H9 (cell line): ENCODE results near the gene NPHP4. TPM values are rescaled to one million over a fixed set of nuclear protein-coding genes. Genes with fewer than 3 reads are reported as not detected.

ENCODE experiments used
- DNase-seq: peaks from one replicate; pipeline ENCODE4 v3.0.0-alpha.2; 2017
- H2AFZ ChIP-seq: one replicate; pipeline ENCODE4 v1.6.1; 2013; ENCODE audit warnings: mild to moderate bottlenecking, low read length, control low read depth, moderate library complexity
- H2AK5ac ChIP-seq: 2 replicates; pipeline ENCODE4 v1.6.1; 2013; ENCODE audit warnings: low read length, control low read depth, mixed read lengths; ENCODE audit not compliant: insufficient read length
- H2BK120ac ChIP-seq: one replicate; pipeline ENCODE4 v1.6.1; 2013; ENCODE audit warnings: low read depth, mild to moderate bottlenecking, low read length, control low read depth, inconsistent platforms; ENCODE audit not compliant: poor library complexity, severe bottlenecking
- H2BK12ac ChIP-seq: 2 replicates; pipeline ENCODE4 v1.6.1; 2013; ENCODE audit warnings: low read length, control low read depth, mixed read lengths, low read depth; ENCODE audit not compliant: insufficient read length
- H2BK15ac ChIP-seq: 2 replicates; pipeline ENCODE4 v1.6.1; 2013; ENCODE audit warnings: low read depth, low read length, control low read depth
- H2BK20ac ChIP-seq: one replicate; pipeline ENCODE4 v1.6.1; 2013; ENCODE audit warnings: low read depth, mild to moderate bottlenecking, low read length, control low read depth, inconsistent platforms; ENCODE audit not compliant: poor library complexity, severe bottlenecking
- H2BK5ac ChIP-seq: 2 replicates; pipeline ENCODE4 v1.6.1; 2013; ENCODE audit warnings: low read length, control low read depth, mixed read lengths; ENCODE audit not compliant: insufficient read length
- H3K14ac ChIP-seq: 2 replicates; pipeline ENCODE4 v1.6.1; 2013; ENCODE audit warnings: low read length, control low read depth; ENCODE audit not compliant: insufficient read depth
- H3K18ac ChIP-seq: 2 replicates; pipeline ENCODE4 v1.6.1; 2013; ENCODE audit warnings: low read depth, mild to moderate bottlenecking, mixed read lengths, low read length, control low read depth; ENCODE audit not compliant: insufficient read length
- H3K23ac ChIP-seq: 2 replicates; pipeline ENCODE4 v1.6.1; 2013; ENCODE audit warnings: low read length, control low read depth, mixed read lengths, low read depth; ENCODE audit not compliant: insufficient read length
- H3K23me2 ChIP-seq: 2 replicates; pipeline ENCODE4 v1.6.1; 2013; ENCODE audit warnings: low read depth, mild to moderate bottlenecking, mixed read lengths, low read length, control low read depth; ENCODE audit not compliant: insufficient read length, poor library complexity, severe bottlenecking
- H3K27ac ChIP-seq: 2 replicates; pipeline ENCODE4 v1.5.1; 2013; ENCODE audit warnings: low read length, control low read depth, mixed read lengths, low read depth; ENCODE audit not compliant: insufficient read length
- H3K27me3 ChIP-seq: 2 replicates; pipeline ENCODE4 v1.6.1; 2013; ENCODE audit warnings: low read length, control low read depth, inconsistent platforms; ENCODE audit not compliant: insufficient read depth
- H3K4ac ChIP-seq: 2 replicates; pipeline ENCODE4 v1.6.1; 2013; ENCODE audit warnings: low read depth, mild to moderate bottlenecking, control low read depth, inconsistent platforms, low read length, moderate library complexity
- H3K4me1 ChIP-seq: 2 replicates; pipeline ENCODE4 v1.6.1; 2013; ENCODE audit warnings: low read length, control low read depth, inconsistent platforms; ENCODE audit not compliant: insufficient read depth
- H3K4me2 ChIP-seq: 2 replicates; pipeline ENCODE4 v1.6.1; 2013; ENCODE audit warnings: low read length, control low read depth, mixed read lengths; ENCODE audit not compliant: insufficient read length, insufficient read depth
- H3K56ac ChIP-seq: 2 replicates; pipeline ENCODE4 v1.6.1; 2013; ENCODE audit warnings: low read depth, mild to moderate bottlenecking, mixed read lengths, low read length, control low read depth; ENCODE audit not compliant: insufficient read length
- H3K79me1 ChIP-seq: 2 replicates; pipeline ENCODE4 v1.6.1; 2013; ENCODE audit warnings: low read depth, mild to moderate bottlenecking, moderate library complexity, low read length, control low read depth, inconsistent platforms; ENCODE audit not compliant: insufficient read depth, poor library complexity, severe bottlenecking
- H3K79me2 ChIP-seq: 2 replicates; pipeline ENCODE4 v1.6.1; 2013; ENCODE audit warnings: low read length, control low read depth, inconsistent platforms; ENCODE audit not compliant: insufficient read depth
- H3K9ac ChIP-seq: 2 replicates; pipeline ENCODE4 v1.6.1; 2013; ENCODE audit warnings: low read length, control low read depth, mixed read lengths; ENCODE audit not compliant: insufficient read length; ENCODE audit errors: extremely low read depth
- H3K9me3 ChIP-seq: one replicate; pipeline ENCODE4 v1.6.1; 2013; ENCODE audit warnings: low read depth, low read length, inconsistent platforms; ENCODE audit not compliant: control insufficient read depth
- H3T11ph ChIP-seq: one replicate; pipeline ENCODE4 v1.6.1; 2013; ENCODE audit warnings: mild to moderate bottlenecking, low read length, control low read depth, inconsistent platforms
- H4K20me1 ChIP-seq: one replicate; pipeline ENCODE4 v1.6.1; 2013; ENCODE audit not compliant: control insufficient read depth, insufficient read length, insufficient read depth
- H4K5ac ChIP-seq: 2 replicates; pipeline ENCODE4 v1.6.1; 2013; ENCODE audit warnings: low read depth, mild to moderate bottlenecking, mixed read lengths, low read length, control low read depth; ENCODE audit not compliant: insufficient read length
- H4K8ac ChIP-seq: replicated peaks from 2 replicates; pipeline ENCODE4 v1.6.1; 2013; ENCODE audit warnings: low read length, control low read depth, mixed read lengths, low read depth; ENCODE audit not compliant: insufficient read length
- H4K91ac ChIP-seq: 2 replicates; pipeline ENCODE4 v1.6.1; 2013; ENCODE audit warnings: low read depth, mild to moderate bottlenecking, moderate library complexity, mixed read lengths, low read length, control low read depth; ENCODE audit not compliant: insufficient read length
- H3K27ac Mint-ChIP-seq, 3 experiments: 2 replicates in 2 of 3; 3 replicates in 1 of 3; pipeline ENCODE4 v1.8.0; 2020 to 2021; ENCODE audit warnings: mixed read lengths in 3 of 3, mild to moderate bottlenecking in 1 of 3, moderate library complexity in 1 of 3
- H3K27me3 Mint-ChIP-seq: 2 replicates; pipeline ENCODE4 v1.8.0; 2021; ENCODE audit warnings: low read depth, mild to moderate bottlenecking, moderate library complexity, mixed read lengths
- H3K36me3 Mint-ChIP-seq, 3 experiments: 2 replicates in 2 of 3; 3 replicates in 1 of 3; pipeline ENCODE4 v1.8.0; 2020 to 2021; ENCODE audit warnings: low read depth in 3 of 3, mixed read lengths in 3 of 3; ENCODE audit not compliant: insufficient read depth in 1 of 3
- H3K4me1 Mint-ChIP-seq, 2 experiments: 2 replicates each; pipeline ENCODE4 v1.8.0; 2020; ENCODE audit warnings: mixed read lengths in 2 of 2
- H3K4me3 Mint-ChIP-seq, 2 experiments: 2 replicates in 1 of 2; 3 replicates in 1 of 2; pipeline ENCODE4 v1.8.0; 2020 to 2021; ENCODE audit warnings: mild to moderate bottlenecking in 2 of 2, mixed read lengths in 2 of 2, moderate library complexity in 1 of 2
- H3K9me3 Mint-ChIP-seq, 2 experiments: 2 replicates in 1 of 2; 3 replicates in 1 of 2; pipeline ENCODE4 v1.8.0; 2020; ENCODE audit warnings: mild to moderate bottlenecking in 2 of 2, mixed read lengths in 2 of 2, moderate library complexity in 1 of 2
- CTCF ChIP-seq: fragments of 200-600 bp; sonication (generic); conservative IDR thresholded peaks from 3 replicates; pipeline ENCODE4 v1.8.0; 2021; ENCODE audit warnings: antibody characterized with exemption, mild to moderate bottlenecking
- WGBS: extraction: QIAGEN DNeasy Blood & Tissue Kit; methylation state at CpG from one replicate; pipeline ENCODE4 v1.1.7; 2013; ENCODE audit warnings: missing lambda C conversion rate, low lambda C conversion rate, mixed read lengths; ENCODE audit not compliant: insufficient read length; ENCODE audit errors: extremely low coverage; 5-methylcytosine and 5-hydroxymethylcytosine counted together
- total RNA-seq: library from RNA; stranded (reverse); gene quantifications from 2 replicates; pipeline ENCODE4 v1.2.1, GENCODE V29; 2021

The NPHP4 gene
- total RNA-seq, 1 experiment from 2014 or later, result 17.6 TPM

GRCh38 chr1:5879421-5879820 is 112.8 kb downstream of the NPHP4 start:
- peaks cover 0 to 5% of the 10 kb centered on the region in 2 experiments; a peak in 2 of 4 replicates for H3K4me1 Mint-ChIP-seq
- Histone ChIP-seq H4K5ac (no peak overlapping the region), H4K91ac (no peak overlapping the region), H2BK120ac (no peak overlapping the region), H3K9ac (no peak overlapping the region), H3K79me2 (no peaks in the 10 kb centered on the region), H2AFZ (no peak overlapping the region), H3K4ac (no peak overlapping the region), H3K56ac (no peak overlapping the region), H3T11ph (no peak overlapping the region), H3K4me1 (no peaks in the 10 kb centered on the region), H4K20me1 (no peaks in the 10 kb centered on the region), H3K18ac (no peak overlapping the region), H3K27me3 (no peaks in the 10 kb centered on the region), H4K8ac (no peak overlapping the region), H3K4me2 (no peak overlapping the region), H2BK20ac (no peak overlapping the region), H2AK5ac (no peak overlapping the region), H2BK12ac (no peak overlapping the region), H3K23me2 (no peaks in the 10 kb centered on the region), H2BK5ac (no peak overlapping the region), H3K79me1 (no peaks in the 10 kb centered on the region), H2BK15ac (no peak overlapping the region), H3K9me3 (no peaks in the 10 kb centered on the region), H3K23ac (no peak overlapping the region), H3K14ac (no peak overlapping the region), H3K27ac (no peak overlapping the region)
- peaks cover 27 to 45% (median 44%) of the 10 kb centered on the region in 3 experiments for H3K36me3 Mint-ChIP-seq
- peaks cover 6% of the 10 kb centered on the region in 2 experiments; a peak in 4 of 5 replicates for H3K9me3 Mint-ChIP-seq
- DNase-seq, result no peak
- no peak overlapping the region; a peak in 1 of 7 replicates for H3K27ac Mint-ChIP-seq
- no peak for TF ChIP-seq CTCF
- WGBS, result no CpG with 5 or more reads among the region's 7 CpGs
- no peak overlapping the region for H3K4me3 Mint-ChIP-seq
- H3K27me3 Mint-ChIP-seq, result peaks cover 2% of the 10 kb centered on the region; the same call in 1 of the 2 replicates
